HG02981 (cell line): ENCODE results near the gene TMEM11.
"Not testable (repeated sequence)": the region's sequence is repeated elsewhere in the genome, so short reads cannot be mapped to it uniquely, and the experiment has no call there.

Experiments used
- ATAC-seq: cut with Tn5 transposase; IDR thresholded peaks from one replicate; pipeline ENCODE4 v1.9.1; 2021; ENCODE audit warnings: mild to moderate bottlenecking, moderate library complexity; ENCODE audit not compliant: unreplicated experiment

Gene TMEM11

DNA sequence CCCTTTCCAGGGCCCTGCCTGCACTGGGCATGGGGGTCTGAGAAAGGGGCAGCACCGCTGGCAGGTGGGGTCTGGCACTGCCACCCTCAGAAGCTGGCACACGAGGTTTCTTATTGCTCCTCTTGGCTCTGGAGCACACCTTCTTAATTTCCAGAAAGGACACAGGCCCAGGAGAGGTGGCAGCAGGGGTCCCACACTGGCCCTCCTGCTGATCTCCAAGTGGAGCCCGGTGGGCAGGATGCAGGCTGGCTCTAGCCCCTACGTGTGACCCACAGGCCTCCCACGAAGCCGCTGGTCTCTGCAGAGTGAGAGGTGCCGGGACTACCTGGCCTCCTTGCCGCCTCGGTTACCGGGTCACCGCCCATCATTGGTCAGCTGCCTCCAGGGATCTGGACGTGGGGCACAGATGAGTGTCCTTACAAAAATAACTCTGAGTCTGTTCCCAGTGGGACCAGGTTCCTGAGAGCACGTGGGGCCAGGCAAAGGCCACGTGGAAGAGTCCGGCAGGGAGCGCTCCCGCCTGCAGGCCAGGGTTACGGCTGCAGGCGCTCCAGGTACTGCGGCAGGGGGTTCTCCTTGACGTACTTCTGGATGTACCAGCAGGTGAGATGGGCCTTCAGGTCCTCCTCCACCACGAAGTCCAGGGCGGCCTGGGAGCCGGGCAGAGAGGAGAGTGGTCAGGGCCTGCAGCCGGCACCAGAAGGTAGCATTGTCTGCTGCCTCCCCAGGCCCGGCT is 29.0 kb upstream of the TMEM11 start:
- no peak for ATAC-seq

GRCh38 chr17:21242026-21242697 is 28.2 kb upstream of the TMEM11 start:
- no peak for ATAC-seq

- no peak for ATAC-seq
Measured at GRCh38 chr17:21241564-21241963, 27.6 kb upstream of the TMEM11 start.

- no peak for ATAC-seq
Measured at GRCh38 chr17:21240369-21241055, 26.6 kb upstream of the TMEM11 start.

DNA sequence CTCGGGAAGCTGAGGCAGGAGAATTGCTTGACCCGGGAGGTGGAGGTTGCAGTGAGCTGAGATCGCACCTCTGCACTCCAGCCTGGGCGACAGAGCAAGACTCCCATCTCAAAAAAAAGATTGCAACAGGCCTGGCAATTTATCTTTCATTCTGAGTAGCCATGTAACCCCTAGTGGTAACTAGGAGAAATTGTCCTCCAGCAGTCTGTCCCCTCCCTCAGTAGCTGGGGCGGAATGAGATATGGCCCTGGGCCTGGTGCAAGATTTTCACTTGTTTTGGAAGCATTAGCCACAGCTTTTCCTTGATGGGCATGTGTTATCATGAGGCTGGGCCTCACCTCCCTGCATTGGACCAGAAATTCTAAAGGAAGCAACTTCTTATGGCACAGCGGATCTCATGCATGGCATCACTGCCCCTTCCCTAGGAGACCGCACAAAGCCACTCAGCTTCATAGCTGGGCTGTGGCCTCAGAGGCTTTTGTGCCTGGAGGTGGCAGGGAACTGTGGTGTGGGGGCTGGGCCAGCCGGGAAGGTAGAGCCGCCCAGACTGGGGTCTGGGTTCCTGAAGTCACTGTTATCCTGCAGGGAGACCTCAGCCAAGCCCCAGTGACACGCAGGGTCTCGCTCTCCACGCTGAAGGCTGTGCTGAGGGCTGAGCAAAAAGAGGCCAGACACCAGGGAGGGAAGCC is 25.9 kb upstream of the TMEM11 start:
- ATAC-seq, result no peak

DNA sequence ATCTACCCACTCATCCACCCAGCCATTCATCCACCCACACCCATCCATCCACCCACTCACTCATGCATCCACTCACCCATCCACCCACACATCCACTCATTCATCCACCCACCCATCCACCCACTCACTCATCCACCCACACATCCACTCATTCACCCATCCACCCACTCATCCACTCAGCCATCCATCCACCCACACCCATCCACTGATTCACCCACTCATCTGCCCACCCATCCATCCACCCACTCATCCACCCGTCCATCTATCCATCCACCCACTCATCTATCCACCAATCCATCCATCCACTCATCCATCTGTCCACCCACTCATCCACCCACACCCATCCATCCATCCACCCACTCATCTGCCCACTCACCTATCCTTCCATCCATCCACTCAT is 22.0 kb upstream of the TMEM11 start:
- ATAC-seq, result no peak

DNA sequence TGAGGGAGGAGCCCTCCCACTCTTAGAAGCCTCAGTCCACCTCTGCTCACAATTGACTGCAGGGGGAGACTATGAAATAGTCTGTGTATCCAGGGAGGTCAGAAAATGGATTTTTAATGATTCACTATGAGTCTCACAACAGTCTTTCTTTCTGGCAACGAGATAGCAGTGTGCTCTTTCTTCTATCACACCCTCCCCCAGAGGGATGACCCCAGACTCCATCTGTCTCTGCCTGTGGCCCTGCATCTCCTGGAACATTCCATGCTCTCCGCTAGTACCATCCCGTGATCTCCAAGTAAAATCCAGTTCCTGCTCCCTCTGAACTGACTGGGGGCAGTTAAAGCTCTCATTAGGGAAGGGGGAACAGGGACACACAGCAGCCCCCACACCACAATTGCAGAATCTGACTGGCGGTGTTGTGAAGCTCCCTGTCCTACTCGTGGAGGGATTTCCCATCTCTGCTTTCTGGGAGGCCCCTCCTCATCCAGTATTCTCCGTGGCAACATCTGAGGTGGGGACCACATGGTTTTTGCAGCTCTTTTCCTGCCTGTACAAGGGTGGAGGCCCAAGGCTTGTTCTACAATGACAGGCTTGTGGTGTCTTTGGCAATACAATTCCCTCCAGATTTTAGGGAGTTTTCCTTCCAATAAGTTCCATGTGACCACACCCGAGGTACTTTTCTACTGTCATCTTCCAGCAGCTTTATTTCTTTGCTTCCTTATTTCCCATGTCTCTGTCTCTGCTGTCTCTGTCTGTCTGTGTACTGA is 19.8 kb upstream of the TMEM11 start:
- no peak for ATAC-seq

DNA sequence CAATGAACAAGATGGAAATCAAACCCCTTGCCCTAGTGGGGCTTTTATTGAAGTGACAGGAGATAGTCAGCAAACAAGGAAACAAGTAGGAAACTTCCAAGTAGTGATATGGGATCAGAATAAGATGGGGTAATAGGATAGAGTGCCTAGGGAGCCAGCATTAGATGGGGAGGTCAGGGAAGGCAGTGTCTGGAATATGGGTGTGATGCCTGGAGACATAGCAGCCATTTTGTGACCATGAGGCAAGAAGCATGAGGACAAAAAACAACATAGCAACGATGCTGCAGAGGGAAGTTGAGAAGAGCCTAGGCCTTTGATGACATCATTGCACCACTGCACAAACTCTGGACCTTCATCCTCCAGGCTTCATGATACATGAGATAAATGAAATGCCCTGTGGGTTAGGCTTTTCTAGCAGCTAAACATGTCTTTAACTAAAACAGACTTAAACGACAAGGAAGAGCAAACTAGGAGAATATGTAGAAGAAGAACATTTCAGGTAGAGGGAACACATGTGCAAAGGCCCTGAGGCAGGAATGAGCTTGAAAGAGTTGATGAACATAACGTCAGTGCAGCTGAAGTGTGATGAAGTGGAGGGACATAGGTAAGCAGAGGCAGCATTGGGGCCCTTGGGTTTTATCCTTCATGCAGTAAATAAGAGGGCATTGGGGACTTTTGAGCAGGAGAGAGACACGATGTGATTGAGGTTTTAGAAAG is 18.2 kb upstream of the TMEM11 start:
- ATAC-seq, result no peak

- no peak for ATAC-seq
Measured at GRCh38 chr17:21231533-21231932, 17.6 kb upstream of the TMEM11 start.

DNA sequence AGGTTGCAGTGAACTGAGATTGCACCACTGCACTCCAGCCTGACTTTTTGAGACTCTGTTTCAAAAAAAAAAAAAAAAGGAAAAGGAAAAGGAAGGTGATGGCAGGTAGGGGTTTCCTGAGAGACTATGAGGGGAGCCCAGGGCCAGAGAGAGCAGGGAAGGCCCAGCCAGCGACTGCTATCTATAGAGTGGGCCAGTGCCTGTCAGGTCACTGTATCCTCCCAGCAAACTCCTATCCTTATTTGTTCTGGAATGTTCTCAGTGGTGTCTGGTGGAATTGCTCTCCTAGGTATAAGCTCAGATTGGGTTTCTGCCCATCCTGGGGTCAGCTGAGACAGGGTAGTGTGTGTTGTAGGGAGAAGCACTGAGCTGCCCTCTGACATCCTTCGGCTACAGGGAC is 14.9 kb upstream of the TMEM11 start:
- ATAC-seq, result no peak

GRCh38 chr17:21228111-21228510 is 14.2 kb upstream of the TMEM11 start:
- no peak for ATAC-seq

DNA sequence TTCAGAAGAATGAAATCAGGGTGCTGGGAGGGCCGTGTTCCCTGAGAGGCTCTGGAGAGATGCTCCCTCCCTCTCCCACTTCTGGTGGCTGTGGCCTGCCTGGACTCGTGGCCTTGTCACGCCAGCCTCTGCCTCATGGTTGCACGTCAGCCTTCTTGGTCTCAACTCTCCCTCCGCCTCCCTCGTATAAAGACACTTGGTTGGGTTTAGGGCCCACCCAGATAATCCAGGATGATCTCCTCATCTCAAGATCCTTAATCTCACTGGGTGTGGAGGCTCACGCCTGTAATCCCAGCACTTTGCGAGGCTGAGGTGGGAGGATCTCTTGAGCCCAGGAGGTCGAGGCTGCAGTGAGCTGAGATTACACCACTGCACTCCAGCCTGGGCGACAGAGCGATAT is 13.3 kb upstream of the TMEM11 start:
- not testable (repeated sequence) for ATAC-seq

- no peak for ATAC-seq
Measured at GRCh38 chr17:21223086-21223485, 9.1 kb upstream of the TMEM11 start.

DNA sequence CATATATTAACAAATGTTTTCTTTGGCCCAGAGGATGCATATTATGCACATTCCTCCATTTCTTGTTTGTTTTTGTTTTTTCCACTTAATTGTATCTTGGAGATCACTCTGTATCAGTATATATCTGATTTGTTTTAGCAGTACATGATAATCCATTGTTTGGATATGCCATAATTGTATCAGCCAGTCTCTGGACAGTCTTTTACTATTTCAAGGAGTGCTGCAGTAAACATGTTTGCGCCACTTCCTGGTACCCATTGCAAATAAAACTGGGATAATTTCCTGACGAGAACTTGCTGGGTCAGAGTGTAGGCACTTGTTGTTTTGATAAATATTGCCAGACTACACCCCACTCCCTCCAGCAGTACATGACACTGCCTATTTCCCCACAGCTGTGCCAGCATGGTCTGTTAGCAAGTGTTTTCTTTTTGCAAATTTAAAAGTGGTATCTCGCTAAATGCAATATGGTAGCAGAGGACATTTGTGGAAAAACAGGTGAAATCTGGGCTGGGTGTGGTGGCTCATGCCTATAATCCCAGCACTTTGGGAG is 4.9 kb upstream of the TMEM11 start:
- no peak for ATAC-seq

GRCh38 chr17:21218101-21218500 is 4.1 kb upstream of the TMEM11 start:
- ATAC-seq, result no peak

GRCh38 chr17:21217346-21217745 is 3.4 kb upstream of the TMEM11 start:
- ATAC-seq, result no peak

DNA sequence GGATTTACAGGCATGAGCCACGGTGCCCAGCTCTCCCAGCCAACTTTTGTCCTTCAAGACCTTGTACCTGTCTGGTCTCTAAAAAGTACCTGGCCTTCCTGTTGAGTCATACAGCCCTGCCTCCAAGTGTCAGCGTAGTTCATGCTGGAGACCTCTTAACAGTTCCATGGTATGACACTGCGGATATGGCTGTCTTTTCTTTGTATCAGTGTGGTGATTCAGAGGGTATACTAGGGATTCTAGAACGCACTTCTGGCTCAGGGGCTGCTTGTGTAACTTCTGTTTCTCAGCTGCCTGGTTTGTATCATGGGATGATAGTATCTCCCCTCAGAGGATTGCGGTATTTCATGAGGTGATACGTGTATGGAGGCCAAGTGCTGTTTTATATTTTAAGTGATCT is 2.0 kb upstream of the TMEM11 start:
- ATAC-seq, result no peak

- ATAC-seq, result peak; percentile 12
Measured at GRCh38 chr17:21214777-21215541, 998 bp upstream of the TMEM11 start.

DNA sequence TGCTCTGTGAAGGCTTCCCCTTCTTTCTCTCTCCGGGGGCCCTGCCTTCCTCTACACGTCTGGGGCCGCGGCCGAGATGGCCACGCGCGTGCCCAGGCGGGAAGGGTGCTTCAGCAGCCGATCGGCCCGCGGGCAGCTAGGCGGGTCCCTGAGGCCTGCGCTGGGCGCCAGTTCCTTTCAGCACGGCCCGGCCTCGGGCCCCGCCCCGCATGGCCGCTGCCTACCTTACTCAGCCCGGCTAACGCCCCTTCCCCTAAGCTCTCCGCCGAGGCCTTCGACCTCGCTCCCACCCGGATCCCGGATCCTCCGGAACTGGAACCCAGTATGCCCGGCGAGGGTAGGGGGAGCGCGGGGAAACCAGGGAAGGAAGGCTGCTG is 335 bp downstream of the TMEM11 start:
- ATAC-seq, result peak; percentile 10
